T47D (cell line): ENCODE results near the gene NEXN.

Experiments
- DNase-seq, 2 experiments: peaks; one replicate each; pipeline versions ENCODE4 v3.0.0 to v3.0.0-alpha.2; 2011 to 2012; ENCODE audit warnings: low read depth in 1 of 2, low spot score in 1 of 2
- JUND ChIP-seq: IDR thresholded peaks from 2 replicates; pipeline ENCODE4 v1.6.1; 2012; ENCODE audit warnings: low read depth
- in situ Hi-C: cut with HindIII; loops from 2 replicates; pipeline ENCODE4 v1.10.0; 2016; ENCODE audit warnings: low sequenced_read_pairs, low pct_unique_long_range_greater_than_20kb

Gene NEXN

GRCh38 chr1:77955709-77956108 lies 67.3 kb downstream of the NEXN start:
- no peak for TF ChIP-seq JUND
- in situ Hi-C loops = no loop called here
- no peak for DNase-seq

GRCh38 chr1:77956464-77956863 lies 68.0 kb downstream of the NEXN start:
- in situ Hi-C loops = no loop called here
- no peak for DNase-seq
- no peak for TF ChIP-seq JUND

GRCh38 chr1:77958391-77958790 lies 70.0 kb downstream of the NEXN start:
- no peak for TF ChIP-seq JUND
- in situ Hi-C loops = no loop called here
- no peak for DNase-seq

- TF ChIP-seq JUND = no peak
- DNase-seq = no peak
- in situ Hi-C loops = no loop called here
Observed at GRCh38 chr1:77958850-77959249, 70.4 kb downstream of the NEXN start.

- TF ChIP-seq JUND = no peak
- no peak for DNase-seq
- in situ Hi-C loops = no loop called here
Observed at GRCh38 chr1:77961392-77961791, 73.0 kb downstream of the NEXN start.

- in situ Hi-C loops = no loop called here
- DNase-seq = no peak
- TF ChIP-seq JUND = no peak
Observed at GRCh38 chr1:77966291-77966690, 77.9 kb downstream of the NEXN start.

GRCh38 chr1:77970192-77970591 lies 81.8 kb downstream of the NEXN start:
- in situ Hi-C loops = no loop called here
- no peak for DNase-seq
- no peak for TF ChIP-seq JUND

GRCh38 chr1:77972080-77972479 lies 83.7 kb downstream of the NEXN start:
- TF ChIP-seq JUND = no peak
- no peak for DNase-seq
- in situ Hi-C loops = no loop called here

GRCh38 chr1:77975386-77975785 lies 87.0 kb downstream of the NEXN start:
- in situ Hi-C loops = no loop called here
- no peak for TF ChIP-seq JUND

GRCh38 chr1:77975907-77976306 lies 87.5 kb downstream of the NEXN start:
- in situ Hi-C loops = no loop called here
- DNase-seq = no peak
- no peak for TF ChIP-seq JUND

More at GRCh38 chr1:77975386-77975785, 87.0 kb downstream of the NEXN start:
- no peak for DNase-seq

- no peak for TF ChIP-seq JUND
- in situ Hi-C loops = no loop called here
- DNase-seq = peak in 1 of 2 experiments; percentile 15
Observed at GRCh38 chr1:77976433-77977076, 88.1 kb downstream of the NEXN start.

- DNase-seq = no peak
- in situ Hi-C loops = no loop called here
- no peak for TF ChIP-seq JUND
Observed at GRCh38 chr1:77977989-77978292, 89.5 kb downstream of the NEXN start.

GRCh38 chr1:77978293-77978968 lies 90.0 kb downstream of the NEXN start:
- peak; percentile 2 to 92 for DNase-seq
- TF ChIP-seq JUND = no peak
- in situ Hi-C loops = no loop called here
